Daoy (cell line): ENCODE results near the gene ZNF8. TPM values are rescaled to one million over a fixed set of nuclear protein-coding genes. Genes with fewer than 3 reads are reported as not detected.
"Not testable (repeated sequence)": the region's sequence is repeated elsewhere in the genome, so short reads cannot be mapped to it uniquely, and the experiment has no call there.

ENCODE experiments used
- DNase-seq: peaks from one replicate; pipeline ENCODE4 v3.0.0-alpha.2; 2015; ENCODE audit warnings: low read depth
- total RNA-seq: library from RNA; depleted of rRNA; stranded (reverse); fragments of >200 nt; shearing (Covaris generic); gene quantifications from 2 replicates; pipeline ENCODE4 v1.2.3, GENCODE V29; 2014

Gene ZNF8
- total RNA-seq, 1 experiment from 2014 or later: 3.5 TPM

DNA sequence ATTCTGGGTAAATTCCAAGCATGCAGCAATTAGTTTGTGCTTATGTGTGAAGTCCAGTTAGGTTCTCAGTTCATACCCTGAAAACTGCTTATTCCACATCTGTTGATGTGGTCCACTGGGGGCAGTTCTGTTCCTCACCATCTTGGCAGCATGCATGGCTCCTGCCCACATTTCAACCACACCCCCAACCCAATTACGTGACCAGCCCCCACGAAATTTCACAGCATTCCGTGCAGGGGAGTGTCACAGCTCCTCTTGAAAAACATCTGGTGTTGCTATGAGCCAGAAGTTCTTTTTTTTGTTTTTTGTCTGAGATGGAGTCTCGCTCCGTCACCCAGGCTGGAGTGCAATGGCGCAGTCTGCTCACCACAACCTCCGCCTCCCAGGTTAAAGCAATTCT is 17.3 kb downstream of the ZNF8 start:
- no peak for DNase-seq

DNA sequence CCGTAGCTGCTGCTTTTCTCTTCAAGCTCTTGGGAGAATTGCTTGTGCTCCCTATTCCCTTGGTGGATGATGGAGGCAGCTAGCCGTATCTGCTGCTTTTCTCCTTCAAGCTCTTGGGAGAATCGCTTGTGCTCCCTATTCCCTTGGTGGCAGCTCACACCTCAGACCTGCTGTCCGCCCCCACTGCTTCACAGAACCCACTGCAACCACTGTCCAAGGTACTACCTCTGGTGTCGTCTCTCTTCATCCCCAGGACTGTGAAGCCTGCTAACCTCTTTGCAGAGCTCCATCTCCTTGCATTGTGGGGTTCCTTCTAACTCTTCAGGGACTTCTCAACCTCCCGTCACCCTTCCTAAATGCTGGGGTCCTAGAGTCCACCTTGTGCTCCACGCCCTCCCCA is 21.9 kb downstream of the ZNF8 start:
- DNase-seq: no peak

DNA sequence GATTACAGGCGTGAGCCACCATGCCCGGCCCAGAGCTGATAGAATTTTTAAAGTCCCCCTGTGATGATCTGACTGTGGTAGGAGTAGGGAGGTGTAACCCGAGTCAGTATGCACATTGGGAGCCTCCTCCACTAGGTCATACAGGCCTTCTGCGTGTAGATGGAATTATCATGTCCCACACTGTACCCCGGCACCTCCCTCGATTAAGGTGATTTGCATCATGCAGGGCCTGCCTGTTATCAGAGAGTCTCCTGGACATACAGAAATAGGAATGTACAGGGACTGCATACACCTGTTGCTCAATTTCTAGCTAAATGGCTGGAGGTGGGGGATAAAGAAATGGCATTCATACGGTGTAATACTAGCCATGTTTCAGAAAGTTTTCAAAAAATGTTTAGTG is 25.5 kb downstream of the ZNF8 start:
- no peak for DNase-seq

DNA sequence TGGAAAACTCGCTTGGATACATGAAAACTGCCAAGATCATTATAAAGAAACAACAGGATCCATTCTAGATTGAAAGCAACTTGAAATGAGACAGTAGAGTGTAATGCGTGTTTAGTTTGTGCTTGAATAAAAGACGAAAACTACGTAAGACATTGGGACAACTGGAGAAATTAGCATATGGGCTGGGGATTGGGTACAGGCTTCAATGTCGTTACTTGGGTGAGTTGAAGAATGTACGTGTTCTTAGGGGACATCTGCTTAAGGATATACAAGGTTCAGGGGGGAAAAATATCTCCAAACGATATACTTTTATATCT is 26.0 kb downstream of the ZNF8 start:
- no peak for DNase-seq

DNA sequence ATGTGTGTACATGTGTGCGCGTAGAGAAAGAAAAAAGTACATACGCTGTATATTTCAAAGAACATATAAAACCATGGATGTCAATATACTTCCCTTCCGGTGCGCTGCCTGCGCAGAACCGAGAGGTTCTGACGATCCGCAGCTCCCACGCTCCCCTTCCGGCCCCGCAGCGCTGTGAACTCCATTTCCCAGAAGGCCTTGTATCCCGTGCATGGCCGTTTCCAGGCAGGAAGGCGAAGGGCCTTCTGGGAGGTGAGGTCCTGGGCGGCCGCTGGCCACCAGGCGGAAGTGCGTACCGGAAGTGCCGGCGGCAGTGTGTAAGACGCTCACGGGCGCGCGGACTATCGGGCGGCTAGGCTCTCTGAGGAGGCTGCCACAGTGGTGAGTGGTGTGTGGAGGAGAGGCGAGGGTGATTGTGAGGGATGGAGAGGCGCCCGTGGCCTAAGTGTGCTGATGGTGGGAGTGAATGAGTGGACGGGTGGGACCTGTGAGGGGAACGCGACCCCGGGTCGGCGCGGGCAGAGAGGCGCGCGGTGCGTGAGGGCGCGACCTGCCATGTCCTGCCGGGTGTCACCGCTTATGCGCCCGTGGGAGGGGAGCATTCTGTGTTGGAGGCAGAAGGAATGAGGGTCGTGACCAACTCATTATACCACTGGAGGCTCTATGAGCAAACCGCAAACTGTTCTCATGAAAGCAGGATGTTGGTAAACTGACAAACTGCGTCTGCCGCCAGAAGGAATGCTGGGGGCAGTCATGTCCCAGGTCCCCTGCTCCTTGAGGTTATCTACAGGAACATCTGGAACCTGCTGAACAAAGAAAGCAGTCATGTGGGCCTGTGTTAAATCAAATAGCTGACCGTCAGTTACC is 26.5 kb downstream of the ZNF8 start, which contains the start of gene ERVK3-1:
ERVK3-1 (plus strand) TSS at position 313 of the 867 bp plus-strand sequence. CDS start 6,792 bp downstream, outside the sequence.
- DNase-seq: peak; percentile 99

DNA sequence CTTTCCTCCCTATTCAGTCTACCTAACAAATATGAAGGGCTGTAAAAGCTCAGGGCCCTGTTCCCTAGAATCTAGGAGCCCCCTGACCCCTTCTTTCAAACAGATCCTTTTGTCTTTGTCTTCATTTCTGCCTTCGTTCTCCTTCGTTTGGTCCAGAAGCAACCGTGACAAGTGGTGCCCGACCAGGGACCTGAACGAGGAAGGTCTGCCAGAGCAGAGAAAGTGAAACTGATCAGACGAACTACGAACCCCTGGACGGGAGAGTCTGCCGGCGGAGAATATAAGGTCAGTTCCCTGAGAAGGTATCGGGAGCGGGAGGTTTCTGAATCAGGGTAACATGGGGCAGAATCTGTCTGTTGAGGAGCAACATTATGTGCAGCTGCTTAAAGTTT is 27.2 kb downstream of the ZNF8 start:
- DNase-seq: peak; percentile 35

DNA sequence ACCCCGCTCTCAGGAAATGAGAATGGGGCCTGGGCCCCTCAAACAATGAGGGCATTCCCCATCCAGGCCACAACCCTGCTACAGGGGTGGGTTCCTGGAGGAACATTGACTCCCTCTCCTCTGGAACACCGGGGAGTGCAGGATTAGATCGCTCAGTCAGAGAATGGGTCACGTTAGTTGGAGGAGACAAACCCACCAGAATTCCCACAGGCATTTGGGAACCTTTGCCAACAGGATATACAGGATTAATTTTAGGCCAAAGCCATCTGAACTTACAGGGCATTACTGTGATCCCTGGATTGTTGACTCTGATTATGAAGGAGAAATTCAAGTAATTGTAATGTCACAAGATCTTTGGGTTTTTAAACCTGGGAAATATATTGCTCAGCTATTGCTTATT is 29.0 kb downstream of the ZNF8 start:
- no peak for DNase-seq

DNA sequence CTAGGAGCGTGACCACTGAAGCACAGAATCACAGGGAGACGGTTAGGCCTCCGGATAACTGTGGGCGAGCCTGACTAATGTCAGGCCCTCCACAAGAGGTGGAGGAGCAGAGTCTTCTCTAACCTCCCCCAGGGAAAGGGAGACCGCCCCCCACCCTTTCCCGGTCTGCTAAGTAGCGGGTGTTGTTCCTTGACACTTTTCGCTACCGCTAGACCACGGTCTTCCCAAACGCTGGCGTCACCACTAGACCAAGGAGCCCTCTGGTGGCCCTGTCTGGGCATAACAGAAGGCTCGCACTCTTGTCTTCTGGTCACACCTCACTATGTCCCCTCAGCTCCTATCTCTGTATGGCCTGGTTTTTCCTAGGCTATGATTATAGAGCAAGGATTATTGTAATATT is 31.9 kb downstream of the ZNF8 start:
- not testable (repeated sequence) for DNase-seq

DNA sequence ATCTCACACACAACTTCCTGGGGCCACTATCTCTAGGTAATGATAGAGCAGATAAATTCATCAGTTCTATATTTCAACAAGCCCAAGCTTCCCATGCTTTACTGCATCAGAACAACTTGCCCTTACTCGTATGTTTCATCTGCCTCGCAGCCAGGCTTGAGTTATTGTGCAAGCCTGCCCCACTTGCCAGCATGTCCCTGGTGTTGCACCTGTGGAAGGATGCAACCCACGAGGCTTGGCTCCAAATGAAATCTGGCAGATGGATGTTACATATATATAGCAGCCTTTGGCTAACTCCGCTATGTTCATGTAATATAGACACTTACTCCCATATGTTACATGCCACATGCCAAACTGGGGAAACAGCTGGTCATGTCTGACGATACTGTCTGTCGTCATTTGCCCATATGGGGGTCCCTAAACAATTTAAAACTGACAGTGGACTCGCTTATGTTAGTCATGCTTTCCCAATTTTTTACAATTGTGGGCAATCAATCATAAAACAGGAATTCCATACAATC is 32.6 kb downstream of the ZNF8 start:
- DNase-seq: no peak

DNA sequence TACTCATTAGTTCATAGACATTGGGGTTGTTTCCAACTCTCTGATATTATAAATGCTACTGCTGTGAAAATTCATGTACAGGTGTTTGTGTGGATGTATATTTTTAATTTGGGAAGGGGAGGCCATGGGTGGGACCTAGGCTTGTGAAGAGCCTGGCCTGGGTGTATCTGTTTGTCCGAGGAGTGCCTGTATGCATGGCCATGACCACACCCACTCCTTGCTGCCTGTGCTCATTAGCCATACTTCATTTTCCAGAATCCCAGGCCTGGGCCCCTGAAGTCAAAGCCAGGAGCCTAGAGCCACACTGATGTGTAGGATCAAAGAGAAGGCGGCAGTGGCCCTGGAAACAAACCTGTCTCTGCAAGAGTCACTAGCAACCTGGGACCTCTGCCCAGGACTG is 36.8 kb downstream of the ZNF8 start:
- DNase-seq: no peak

DNA sequence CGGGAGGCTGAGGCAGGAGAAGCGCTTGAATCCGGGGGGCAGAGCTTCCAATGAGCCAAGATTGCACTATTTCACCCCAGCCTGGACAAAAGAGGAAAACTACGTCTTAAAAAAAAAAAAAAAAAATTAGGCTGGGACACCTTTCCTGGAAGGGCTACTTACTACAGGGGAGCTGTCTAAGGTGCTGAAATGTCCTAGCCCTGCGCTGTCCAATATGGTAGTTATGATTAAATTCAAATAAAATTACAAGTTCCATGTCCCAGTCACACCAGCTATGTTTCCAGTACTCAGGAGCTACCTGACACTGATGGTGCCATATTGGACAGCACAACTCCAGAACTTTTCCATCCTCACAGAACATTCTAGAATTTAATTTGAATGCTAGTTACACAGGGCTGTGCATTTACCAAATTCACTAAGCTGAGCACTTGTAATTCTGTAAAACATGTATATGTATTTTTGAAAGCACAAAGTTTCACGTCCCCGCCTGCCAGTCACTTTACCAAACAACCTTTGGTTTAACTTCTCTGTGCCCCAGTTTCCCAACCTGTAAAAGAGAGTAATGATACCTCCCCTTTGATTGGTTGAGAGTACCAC is 38.8 kb downstream of the ZNF8 start:
- peak; percentile 50 for DNase-seq

DNA sequence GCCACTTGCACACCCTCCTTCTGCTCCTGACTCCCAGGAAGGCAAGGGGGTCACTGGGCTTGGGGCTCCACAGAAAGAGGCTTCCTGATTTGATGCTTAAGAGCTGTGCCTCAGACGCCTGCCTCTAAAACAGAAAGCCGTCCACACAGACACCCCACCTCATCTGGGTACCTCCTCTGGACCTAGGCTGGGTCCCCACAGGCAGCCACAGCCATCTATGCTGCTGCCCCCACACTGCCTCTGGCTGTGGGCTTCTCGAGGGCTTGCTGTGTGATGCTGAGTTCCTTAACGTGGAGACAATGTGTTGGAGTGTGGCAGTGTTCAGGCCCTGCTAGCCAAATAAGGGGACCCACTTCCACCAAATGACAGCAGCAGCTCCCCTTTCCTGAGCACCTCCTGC is 39.5 kb downstream of the ZNF8 start:
- no peak for DNase-seq

DNA sequence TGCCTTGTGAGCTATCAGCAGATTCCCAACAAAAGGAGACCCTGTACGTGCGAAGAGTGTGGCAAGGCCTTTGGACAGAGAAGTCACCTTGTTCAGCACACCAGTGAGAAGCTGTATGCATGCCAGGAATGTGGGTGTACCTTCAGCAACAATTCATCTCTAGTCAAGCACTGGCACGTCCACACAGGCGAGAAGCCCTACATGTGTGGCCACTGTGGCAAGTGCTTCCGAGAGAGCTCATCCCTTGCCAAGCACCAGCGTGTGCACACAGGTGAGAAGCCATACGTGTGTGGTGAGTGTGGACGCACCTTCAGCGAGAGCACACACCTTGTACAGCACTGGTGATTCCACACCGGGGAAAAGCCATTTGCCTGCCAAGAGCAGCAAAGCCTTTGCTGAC is 40.5 kb downstream of the ZNF8 start:
- DNase-seq: no peak

DNA sequence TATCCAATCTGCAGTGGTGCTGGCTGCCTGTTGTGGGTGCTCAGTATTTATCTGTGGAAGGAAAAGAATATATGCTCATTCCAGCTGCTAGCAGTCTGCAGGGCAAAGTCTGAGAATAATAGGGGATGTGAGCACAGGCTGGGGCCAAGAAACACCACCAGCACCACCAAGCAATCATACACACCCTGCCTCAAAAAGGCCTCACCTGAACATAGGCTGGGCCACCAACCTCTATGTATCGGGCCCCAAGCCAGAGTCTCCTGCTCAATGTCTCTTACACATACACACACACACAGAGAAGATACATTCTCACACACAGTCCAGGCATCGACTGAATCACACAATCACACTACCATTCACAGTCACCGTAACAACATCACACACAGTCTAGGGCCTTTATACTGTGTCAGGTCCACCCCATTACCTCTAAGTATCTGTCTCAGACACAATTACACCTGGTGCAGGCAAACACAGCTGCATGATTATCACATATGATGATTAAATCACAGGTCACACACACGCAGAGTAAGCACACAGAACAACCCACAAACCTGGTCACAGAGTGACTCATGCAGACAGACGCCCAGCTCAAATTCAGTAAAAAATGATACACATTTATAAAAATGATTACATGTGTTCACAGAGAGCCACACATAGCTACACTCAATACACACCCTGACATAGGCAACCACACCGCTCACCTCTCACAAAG is 46.7 kb downstream of the ZNF8 start:
- peak; percentile 42 for DNase-seq

DNA sequence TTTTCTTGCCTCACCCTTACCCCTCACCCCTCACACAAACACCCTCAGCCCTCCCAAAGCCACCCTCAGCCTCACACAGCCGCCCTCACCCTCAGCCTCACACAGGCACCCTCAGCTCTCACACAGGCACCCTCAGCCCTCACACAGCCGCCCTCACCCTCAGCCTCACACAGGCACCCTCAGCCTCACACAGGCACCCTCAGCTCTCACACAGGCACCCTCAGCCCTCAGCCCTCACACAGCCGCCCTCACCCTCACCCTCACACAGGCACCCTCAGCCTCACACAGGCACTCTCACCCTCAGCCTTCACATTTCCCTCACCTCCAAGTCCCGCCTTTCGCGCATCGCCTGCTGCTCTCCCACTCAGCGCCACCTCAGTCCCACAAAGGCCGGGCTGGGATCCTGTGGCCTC is 47.8 kb downstream of the ZNF8 start:
- no peak for DNase-seq

DNA sequence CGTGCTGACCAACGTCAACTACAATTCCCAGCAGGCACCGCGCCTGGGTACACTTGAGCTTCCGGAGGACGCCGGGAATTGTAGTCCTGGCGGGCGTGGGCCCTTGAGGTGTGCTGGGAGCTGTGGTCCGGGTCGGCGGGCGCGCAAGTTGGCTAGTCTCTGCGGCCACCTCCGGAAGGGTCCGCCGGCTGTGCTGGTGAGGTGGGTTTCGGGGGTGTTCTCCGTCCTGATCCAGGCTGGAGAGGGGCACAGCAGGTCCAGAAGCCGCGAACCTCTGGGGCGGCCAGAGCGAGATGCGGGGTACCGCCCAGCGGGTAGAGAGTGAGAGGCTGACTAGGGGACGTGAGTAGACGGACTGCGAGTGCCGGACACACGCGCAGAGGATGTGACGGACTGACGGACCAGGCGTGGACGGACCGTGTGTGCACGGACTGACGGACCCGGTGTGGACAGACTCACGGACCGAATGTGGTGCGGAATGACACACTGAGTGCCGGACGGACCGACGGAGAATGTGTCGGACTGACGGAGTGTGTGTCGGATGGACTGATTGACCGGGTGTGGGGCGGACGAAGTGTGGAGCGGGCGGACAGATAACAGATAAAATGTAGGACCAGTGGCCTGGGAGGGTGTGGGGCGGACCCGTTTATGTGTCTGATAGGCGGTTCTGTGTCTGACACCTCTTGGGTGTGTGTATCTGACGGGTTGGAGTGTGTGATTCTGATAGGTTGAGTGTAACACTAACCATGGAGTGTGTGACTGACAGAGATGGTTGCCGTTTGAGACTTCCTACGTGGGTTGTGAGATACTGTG is 48.4 kb downstream of the ZNF8 start, which contains the start of gene ZSCAN22:
ZSCAN22 (plus strand) TSS at position 81 of the 813 bp plus-strand sequence. CDS start 7,809 bp downstream, outside the sequence.
- peak; percentile 98 for DNase-seq

DNA sequence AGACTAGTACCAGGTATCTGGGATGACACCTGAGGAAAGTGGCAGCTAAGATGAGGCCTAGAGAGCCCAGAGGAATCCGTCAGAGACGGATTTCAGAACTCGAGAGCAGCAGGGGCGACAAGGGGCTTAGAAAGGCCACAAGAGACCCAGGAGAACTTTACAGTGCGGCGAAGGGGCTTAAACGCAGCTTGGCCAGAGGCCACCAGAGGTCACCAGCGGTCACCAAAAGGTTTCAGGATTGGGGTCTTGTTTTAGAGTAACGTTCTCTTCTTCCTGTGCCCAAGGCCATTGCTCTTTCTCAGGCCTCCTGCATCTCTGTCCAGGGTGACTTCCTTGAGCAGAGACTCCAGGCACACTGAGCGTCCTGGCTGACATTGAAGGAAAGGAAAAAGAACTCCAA is 50.2 kb downstream of the ZNF8 start:
- DNase-seq: no peak

DNA sequence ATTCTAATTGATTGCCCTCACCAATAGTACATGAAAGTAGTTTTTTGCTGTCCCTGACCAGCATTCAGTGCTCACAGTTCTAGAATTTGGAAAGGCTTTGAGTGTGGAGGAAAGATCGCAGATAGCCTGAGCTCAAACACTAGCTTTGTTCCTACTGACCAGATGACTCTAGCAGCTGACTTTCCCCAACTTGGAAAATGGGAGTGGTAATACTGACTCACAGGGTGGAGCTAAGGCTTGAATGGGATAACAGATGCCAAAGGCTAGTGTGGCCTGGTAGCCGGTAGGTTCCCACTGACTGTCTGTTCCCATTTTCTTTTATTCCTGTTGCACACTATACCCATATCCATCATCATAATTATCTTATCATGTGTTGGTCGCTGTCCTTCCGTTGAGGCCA is 51.7 kb downstream of the ZNF8 start:
- DNase-seq: peak; percentile 72

DNA sequence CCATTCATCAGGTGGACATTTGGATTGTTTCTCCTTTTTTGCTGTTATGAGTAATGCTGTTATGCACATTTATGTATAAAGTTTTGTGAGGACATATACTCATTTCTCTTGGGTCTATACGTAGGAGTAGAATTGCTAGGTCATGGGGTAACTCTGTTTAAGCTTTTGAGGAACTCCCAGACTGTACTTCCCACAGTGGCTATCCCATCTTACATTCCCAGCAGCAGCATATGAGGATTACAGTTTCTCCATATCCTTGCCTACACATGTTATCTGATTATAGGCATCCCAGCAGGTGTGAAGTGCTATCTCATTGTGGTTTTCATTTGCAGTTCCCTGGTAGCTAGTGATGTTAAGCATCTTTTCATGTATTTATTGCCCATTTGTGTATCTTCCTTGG is 53.9 kb downstream of the ZNF8 start:
- DNase-seq: no peak

DNA sequence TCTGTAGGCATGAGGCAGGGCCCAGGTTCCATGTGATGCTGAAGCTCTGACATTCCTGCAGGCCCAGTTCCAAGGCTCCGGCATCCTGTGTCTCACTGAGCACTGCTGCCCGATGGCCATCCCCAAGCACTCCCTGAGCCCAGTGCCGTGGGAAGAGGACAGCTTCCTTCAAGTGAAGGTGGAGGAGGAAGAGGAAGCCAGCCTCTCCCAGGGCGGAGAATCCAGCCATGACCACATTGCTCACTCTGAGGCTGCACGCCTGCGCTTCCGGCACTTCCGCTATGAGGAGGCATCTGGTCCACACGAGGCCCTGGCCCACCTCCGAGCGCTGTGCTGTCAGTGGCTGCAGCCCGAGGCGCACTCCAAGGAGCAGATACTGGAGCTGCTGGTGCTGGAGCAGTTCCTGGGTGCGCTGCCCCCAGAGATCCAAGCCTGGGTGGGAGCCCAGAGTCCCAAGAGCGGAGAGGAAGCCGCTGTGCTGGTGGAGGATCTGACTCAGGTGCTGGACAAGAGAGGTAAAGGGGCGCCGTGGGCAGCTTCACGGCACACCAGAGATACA is 56.0 kb downstream of the ZNF8 start:
- DNase-seq: no peak

DNA sequence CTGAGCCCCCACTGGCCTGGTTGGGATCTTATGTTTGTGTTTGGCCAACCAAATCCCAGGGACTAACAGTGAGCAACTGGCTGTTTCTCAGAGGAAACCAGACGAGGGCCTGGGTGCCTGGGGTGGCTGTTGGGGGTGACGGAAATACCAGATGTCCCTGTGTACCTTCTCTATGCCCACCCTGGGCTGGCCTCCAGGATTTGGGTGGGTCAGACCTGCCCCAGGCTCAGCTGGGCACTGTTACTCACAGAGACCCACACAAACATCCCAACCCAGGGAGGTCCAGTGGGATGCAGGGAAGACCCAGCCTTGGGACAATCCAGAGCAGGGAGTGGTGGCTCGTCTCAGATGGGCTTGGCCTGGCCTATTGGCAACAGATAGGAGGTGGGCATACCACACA is 56.9 kb downstream of the ZNF8 start:
- no peak for DNase-seq
